ENCODE results near the gene ASCL5.

The ASCL5 gene

DNA sequence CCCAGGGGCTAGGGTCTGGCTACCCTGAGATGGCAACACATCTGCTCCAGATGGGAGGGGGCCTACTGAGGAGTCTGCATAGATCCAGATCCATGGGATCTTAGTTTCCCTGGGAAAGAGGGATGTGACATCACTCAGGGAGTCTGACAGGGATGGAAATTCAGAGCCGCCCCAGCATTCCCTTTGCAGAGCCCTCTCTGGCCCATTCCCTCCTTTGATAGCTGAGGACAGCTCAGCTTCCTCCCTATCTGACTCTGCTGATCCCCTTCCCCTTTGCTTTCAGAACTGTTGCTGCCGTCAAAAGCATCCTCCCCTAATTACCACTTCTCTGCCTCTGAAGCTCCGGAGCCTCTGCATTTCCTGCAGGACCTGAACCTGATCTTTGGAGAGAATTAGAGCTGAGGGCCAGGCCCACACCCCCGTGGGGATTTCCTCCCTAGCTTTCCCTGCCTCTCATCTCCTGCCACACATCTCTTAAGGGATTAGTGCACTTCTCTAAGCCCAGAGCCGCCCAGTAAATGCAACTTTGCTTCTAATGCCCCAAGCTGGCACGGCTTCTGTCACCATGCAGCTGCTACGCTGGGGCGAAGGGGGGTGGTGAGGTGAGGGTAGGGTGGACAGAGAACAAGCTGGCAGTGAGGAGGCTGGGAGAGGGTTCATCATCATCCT lies 9.5 kb upstream of the ASCL5 start:
- in situ Hi-C loops (cut with MboI; ENCODE audit: low sequenced_read_pairs) = no loop called here

DNA sequence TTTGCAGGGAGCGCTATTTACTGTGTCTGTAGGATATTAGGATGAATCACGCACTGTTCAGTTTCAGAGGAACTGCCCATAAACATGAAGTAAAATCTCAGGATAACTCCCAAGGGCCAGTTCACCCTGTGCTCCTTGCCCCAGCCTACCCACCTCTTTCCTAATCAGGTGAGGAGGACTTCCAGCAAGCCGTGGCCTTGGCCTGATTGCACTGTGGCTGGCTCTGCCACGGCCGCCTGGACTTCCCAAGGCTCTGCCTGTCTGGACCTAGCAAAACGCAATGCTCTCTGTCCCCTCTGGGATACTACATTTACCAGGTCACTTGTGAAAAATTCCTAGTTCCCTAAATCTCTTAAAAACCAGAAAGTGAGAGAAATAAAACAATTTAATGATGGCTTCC lies 7.4 kb upstream of the ASCL5 start:
- in situ Hi-C loops (cut with MboI; ENCODE audit: low sequenced_read_pairs) = no loop called here

DNA sequence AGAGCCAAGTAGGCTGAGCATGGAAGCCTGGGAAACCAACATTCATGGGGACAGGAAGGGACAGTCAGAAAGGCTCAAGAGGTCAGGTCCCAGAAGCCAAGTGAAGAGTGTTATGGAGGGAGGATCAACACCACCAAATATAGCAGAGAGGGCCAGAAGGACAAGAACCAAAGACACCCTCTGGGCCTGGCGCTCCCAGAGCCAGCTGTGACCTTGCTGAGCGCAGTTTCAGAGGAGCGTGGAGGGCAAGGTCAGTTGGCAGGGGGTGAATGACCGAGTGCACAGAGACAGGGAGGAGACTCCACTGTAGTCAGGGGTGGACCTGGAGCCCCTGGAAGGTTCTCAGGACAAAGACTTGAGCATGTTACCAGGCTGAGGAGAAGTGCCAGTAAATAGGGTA lies 4.4 kb upstream of the ASCL5 start:
- in situ Hi-C loops (cut with MboI; ENCODE audit: low sequenced_read_pairs) = no loop called here

DNA sequence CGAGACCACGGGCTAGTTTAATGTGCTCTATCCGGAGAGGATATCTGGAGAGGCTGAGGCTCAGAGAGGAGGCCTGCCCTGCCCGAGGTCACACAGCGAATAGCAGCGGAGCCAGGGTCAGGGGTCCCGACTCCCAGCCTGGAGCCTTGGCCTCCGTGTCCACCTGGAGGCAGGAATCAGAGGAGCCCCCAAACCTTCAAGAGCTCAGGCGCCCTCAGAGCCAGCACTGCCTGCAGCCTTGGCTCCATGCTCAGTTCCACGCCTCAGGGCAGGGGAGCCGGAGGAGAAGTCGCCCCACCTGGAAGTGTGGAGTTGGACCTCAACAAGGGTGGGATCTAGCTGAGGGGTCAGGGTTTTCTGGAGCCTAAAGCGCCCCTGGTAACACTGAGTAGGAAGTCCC lies 2.0 kb upstream of the ASCL5 start:
- in situ Hi-C loops (cut with MboI; ENCODE audit: low sequenced_read_pairs) = no loop called here

DNA sequence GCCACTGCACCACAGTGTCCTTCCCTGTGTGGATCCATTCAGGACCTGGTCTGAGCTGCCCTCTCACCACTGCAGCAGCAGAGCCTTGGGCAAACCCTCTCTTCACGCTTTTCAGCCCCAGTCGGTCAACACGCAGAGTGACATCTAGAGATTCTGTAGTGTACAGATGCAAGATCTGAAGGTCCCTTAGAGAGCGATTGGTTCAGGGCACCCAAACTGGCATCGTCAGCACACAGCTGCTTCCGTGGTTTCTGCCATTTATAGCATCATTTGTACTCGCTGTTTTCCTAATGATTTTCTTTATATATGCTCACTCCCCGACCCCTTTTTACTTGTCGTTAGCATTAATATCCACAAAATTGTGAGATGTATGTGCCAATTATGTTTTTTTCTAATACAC lies 1.5 kb upstream of the ASCL5 start:
- in situ Hi-C loops (cut with MboI; ENCODE audit: low sequenced_read_pairs) = no loop called here

DNA sequence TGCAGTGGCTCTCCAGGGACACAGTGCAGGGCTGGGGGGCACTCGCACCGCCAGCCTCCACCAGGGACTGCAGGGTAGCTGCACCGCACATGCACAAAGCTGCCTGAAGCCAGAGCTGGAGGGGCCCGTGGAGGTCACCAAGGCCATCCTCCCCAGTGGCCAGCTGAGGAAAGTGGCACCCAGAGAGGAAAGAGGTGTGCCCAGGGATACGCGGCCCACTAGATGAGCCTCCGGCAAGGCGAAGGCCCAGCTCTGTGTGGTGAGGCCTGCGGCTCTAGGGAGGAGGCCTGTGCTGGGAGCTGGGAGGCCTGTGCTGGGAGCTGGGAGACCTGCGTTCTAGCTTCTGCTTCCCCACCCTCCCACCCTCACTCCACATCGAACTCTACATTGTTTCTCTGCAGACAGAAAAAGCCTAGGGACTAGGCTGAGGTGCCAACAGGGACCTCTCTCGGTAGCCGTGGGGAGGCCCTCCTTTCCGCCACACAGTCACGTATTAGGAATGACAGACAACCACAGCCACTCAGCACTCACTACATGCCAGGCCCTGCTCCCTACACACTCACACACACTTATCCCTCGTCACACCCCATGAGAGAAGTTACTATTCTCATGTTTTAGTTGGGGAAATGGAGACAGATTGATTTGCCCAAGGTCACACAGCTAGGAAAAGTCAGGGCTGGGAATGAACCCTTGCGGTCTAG lies 921 bp upstream of the ASCL5 start:
- in situ Hi-C loops (cut with MboI; ENCODE audit: low sequenced_read_pairs) = no loop called here

DNA sequence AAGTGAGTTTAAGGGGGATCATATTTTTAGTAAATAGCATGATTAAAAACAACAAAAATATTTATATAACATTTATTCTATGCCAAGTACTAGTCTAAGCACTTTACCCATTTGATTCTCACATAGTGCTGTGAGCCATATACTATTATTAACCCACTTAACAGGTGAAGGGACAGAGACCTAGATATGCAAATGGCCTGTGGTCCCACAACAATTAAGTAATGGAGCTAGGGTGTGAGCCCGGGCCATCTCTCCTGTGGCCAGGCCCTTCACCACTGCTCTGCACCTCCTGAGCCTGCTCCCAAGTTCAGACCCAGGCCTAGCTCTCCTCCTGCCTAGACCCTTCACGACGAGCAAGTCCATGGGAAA lies 537 bp downstream of the ASCL5 start:
- in situ Hi-C loops (cut with MboI; ENCODE audit: low sequenced_read_pairs) = no loop called here

DNA sequence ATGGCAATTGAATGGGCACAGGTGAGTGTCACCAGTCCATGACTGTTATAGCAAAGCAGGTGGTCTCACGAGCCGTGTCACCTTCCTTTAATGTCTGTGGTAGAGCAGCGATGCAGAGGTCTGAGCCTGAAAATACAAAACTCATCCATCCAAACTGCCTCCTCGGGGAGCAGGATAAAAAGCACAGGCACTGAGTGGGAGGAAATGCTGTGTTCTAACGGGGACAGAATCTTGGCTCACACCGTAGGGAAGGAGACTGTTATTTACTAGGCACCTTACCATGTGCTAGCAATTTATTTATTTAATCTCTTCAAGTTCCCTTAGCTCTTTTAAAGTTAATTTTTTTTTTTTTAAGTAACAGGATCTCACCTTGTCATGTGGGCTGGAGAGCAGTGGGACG lies 1.2 kb downstream of the ASCL5 start:
- in situ Hi-C loops (cut with MboI; ENCODE audit: low sequenced_read_pairs) = no loop called here

DNA sequence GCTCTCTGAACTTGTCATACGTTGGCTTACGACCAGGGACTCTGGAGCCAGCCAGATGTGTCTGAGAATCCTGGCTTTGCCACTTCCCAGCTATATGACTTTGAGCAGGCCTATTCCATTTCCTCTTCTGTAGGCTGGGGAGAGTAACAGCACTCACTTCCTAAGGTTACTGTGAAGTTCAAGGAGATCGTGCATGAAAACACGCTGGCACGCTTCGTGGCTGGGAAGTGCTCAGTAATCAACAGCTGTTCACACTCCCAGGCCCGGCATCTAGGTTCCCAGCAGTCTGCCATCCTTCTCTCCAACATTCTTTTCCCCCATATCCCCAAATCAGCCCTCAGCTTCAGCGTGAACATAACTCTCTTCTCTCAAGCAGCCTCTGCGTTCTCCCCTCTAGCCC lies 2.0 kb downstream of the ASCL5 start:
- in situ Hi-C loops (cut with MboI; ENCODE audit: low sequenced_read_pairs) = no loop called here

DNA sequence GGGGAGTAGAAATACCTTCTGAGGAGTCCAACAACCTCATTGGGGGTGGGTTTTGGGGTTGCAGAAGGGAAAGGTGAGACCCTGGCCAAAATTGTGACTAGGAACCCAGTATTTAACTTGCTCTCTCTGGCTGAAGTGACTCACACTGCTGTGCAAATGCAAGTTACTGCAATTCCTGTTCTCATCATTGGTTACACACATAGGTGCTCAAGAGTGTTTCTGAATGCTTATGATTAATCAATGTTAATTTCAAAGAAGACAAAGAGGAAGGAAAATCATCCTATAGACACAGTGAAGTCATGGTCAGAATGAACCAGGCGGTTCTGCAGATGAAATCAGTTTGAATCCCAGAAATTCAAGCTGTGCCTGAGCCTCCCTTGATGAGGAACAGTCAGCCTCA lies 3.1 kb downstream of the ASCL5 start:
- in situ Hi-C loops (cut with MboI; ENCODE audit: low sequenced_read_pairs) = no loop called here

DNA sequence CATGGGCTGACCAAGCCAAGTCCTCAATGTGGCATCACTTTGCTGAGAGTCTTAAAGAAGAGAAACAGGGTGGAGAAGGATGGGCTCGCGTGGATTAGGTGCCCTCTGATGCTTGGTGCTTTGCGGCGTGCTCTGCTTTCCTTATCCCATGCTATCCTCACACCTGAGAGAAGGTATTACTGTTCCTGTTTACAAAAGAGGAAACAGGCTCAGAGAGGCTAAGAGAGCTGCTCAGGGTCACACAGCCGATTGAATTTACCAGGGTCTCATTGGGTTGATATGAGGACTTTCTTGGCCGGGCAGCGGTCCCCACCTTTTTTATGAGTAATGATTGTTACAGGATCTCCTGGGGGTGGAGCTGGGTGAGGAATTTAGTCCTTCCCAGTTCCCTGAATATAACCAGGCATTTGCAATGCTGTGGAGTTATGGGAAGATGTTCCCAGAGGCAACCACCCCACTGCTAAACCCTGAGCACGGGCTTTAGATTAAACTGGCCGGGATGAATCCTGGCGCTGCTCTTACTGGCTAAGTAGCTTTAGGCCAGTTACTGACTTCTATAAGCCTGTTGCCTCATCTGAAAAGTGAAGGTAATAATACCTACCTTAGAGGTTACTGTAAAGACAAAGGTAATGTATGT lies 4.5 kb downstream of the ASCL5 start:
- in situ Hi-C loops (cut with MboI; ENCODE audit: low sequenced_read_pairs) = no loop called here

DNA sequence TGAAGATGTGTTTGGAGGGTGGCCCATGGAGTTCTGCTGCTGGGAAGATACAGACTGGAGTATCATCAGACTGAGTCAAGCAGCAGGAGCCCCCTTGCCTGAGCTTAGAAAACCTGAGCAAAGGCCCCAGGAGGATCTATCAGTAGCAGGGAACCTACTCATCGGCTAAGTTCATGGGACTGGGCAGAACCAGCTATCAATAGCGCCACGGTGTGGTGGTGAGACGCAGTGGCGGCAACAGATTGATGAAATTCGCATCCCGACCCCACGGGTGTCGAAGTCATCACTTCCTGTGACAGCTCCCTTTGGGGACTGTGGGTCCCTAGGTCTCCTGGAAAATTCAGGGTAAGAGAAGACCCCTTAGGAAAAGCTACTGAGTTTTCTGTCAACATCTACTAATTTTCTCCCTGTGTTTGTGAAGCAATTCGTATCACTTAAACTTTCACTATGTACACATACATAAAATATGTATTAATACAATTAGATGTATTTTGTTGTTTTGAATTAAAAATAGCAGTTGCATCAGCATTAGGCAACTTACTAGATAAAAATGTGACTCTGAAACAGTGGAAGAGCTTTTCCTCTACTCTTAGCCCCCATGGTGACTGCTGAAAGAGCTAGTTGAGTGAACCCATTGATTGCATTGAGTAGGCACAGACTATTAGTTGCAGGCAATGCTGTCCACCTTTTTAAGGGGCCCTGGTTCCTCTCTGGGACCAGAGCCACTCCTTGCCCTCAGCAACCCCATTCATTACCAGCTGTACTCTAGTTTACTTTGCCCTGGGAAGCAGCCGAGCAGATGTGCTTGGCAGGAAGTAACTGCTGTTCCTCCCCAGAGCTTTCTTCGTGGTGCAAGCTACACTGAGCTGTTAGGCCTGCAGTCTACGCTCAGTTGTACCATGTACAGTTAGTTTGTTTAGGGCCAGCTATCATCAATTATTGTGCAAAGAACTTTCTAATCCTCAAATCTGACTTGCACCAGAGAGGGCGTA lies 7.5 kb downstream of the ASCL5 start:
- in situ Hi-C loops (cut with MboI; ENCODE audit: low sequenced_read_pairs) = no loop called here

DNA sequence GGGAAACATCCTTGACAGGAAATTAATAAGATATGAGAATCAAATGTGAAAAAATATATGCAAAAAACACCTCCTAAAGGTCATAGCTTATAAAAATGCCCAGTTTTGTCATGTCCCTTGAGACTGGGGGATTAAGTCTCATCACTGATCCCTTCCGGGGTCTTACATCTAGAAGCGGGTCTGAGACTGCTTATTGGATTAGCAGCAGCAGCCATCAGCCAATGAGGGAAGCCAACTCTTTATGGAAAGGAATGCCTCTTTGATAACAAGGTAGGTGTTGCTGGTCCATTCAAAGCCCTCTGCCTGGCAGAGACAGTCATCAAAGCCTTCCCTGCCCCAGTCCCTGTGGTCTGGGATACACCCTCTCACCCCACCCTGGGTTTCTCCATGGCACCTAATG lies 10.9 kb downstream of the ASCL5 start:
- in situ Hi-C loops (cut with MboI; ENCODE audit: low sequenced_read_pairs) = no loop called here

DNA sequence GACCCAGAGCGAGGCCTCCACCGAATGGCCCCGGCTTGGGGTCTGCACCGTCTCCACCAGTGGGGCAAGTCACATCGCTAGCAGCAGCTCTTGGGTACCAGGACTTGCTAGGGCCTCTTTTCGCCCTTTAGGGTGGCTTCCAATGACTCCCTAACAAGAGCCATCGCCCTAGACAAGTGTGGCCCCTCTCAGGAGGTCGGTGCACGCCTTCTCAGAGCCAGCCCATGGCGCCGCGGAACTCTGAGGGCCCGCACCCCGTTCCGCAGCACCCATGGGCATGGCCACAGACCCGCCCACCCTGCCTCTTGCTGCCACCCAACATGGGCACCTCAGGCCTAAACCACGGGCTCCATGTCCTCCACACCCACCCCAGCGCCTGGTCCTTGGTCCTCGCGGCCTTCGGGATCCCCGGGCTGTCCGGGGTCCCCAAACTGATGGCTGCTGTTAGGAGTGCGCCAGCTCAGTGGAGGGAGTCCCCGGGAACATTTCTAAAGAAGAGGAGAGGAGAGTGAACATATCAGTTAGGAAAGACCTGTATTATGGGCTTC lies 11.5 kb downstream of the ASCL5 start:
- in situ Hi-C loops (cut with MboI; ENCODE audit: low sequenced_read_pairs) = no loop called here

DNA sequence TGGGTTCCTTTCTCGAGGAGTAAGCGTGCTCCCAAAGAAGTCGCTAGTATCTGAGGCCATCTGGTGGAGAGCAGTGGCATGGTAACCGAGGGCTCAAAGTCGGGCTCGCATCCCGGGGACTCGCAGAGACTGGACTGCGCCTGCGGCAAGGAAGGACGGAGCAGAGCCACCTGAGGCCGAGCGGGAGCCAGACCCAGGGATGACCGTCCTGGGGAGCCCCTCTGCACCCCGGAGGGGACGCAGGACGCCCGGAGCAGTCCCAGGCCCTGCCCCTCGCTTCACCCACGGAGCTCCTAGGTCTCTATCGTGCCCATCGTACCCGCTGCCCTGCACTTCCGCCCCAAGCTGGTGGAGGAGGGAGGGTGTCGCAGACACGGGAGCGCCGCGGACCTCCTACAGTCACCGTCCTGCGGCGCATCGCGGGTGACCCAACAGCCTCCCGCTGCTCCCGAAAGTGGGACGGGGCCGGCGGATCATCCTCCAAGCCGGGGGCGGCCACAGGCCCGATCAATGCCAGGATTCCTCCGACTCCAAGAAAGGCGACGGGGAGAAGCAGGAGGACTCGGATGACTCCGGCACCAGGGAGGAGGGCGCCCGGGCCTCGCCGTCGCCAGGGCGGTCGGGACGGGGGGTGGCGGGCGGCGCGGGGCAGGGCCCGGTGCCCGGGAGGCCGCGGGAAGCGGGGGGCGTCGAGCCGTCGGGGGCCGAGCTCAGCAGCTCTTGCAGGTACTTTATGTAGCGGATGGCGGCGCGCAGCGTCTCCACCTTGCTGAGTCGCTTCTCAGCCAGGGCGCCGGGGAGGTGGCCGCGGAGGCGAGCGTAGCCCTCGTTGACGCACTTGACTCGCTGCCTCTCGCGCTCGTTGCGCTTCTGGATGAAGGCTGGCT lies 12.5 kb downstream of the ASCL5 start:
- in situ Hi-C loops (cut with MboI; ENCODE audit: low sequenced_read_pairs) = no loop called here

DNA sequence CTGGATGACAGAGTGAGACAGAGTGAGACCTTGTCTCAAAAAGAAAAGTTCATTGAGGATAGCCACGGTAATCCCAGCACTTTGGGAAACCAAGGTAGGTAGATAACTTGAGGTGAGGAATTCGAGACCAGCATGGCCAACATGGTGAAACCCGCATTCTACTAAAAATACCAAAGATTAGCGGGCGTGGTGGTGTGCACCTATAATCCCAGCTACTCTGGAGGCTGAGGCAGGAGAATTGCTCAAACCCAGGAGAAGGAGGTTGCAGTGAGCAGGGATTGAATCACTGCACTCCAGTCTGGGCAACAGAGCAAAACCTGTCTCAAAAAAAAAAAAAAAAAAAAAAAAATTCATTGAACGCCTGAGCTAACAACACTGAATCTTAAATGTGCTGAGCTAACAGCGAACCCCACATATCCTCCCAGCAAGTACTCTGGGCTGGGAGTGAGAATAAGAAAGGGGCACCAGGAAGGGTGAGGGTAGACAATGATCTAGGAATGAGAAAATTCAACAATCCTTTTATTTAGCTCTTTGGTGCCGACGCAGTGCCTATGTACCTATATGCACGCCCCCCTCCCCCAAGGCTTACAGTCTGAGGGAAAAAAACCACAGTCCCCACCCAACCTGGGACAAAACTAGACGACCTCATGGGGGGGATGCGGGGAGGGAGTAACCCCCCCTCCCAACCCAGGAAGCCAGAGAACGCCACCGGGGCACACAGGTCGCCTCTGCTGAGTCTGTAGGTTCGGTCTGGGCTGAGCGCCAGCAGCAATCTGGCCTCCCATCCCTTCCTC lies 13.3 kb downstream of the ASCL5 start:
- in situ Hi-C loops (cut with MboI; ENCODE audit: low sequenced_read_pairs) = no loop called here

DNA sequence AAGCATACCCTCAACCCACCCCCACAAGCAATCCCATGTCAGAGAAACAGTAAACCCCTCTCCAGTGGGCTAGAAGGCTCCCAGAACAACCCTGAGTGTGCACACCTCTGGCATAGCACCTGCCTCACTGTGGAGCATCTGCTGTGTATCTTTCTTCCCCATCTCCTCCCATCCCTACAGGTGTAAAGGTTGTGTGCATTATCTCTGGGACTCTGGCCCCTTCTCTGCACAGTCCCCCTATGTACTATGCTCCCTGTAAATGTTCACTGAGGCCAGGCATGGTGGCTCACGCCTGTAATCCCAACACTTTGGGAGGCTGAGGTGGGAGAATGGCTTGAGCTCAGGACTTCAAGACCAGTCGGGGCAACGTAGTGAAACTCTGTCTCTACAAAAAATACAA lies 14.1 kb downstream of the ASCL5 start:
- in situ Hi-C loops (cut with MboI; ENCODE audit: low sequenced_read_pairs) = no loop called here

DNA sequence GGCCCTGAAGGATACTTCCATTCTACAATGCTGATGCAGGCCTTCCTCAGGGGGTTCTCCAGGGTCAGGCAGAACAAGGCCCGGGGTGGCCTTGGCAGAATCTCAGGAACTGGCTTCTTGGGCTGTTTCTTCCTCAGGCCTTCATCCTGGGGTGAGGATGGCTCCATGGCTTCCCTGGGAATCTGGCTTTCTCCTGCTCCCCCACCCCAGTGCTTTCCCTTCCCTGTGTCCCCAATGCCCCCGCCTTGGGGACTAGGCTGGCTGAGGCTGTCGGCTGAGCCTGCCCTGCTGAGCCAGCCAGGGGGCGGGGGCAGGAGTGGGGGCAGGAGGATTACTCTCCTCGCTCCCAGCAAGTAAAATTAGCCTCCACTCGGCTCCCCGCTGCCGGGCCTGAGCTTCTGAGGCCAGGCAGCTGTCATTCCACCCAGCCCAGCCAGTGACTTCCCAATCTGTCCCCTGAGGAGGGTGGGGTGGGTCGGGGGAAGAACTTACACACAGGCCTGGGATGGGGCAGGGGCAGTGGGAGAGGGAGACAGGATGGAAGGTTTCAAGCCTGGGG lies 14.7 kb downstream of the ASCL5 start, which contains the start of gene CACNA1S:
Gene CACNA1S, minus strand, starts transcription at position 254 of the 559 bp plus-strand sequence. Its CDS starts 87 bp downstream, at position 167.
- in situ Hi-C loops (cut with MboI; ENCODE audit: low sequenced_read_pairs) = no loop called here

DNA sequence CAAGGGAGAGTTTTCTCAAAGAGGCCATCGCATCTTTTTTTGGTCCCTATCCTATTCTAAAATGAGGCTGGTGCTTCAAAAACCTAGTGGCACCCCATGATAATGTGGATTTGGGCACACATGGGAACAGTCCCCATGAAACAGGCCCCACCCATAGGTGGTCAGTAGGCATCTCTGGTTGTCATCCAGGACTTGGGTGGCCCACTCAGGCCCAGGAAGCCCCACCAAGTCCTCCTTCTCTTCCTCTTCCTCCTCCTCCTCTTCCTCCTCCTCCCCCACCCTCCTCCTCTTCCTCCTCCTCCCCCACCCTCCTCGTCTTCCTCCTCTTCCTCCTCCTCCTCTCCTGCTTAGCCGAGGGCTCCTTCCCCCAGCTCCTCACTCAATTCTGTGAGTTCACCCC lies 15.3 kb downstream of the ASCL5 start:
- in situ Hi-C loops (cut with MboI; ENCODE audit: low sequenced_read_pairs) = no loop called here

Data from hTERT RPE-1 (cell line).